Type B pancreatic cell (in vitro differentiated cells): Measurements from ENCODE around the gene MESD. TPM values are rescaled to one million over a fixed set of nuclear protein-coding genes. Genes with fewer than 3 reads are reported as not detected.
"Not testable (repeated sequence)": the region's sequence is repeated elsewhere in the genome, so short reads cannot be mapped to it uniquely, and the experiment has no call there.

Source experiments
- DNase-seq: peaks from one replicate; pipeline ENCODE4 v3.0.0; 2021; ENCODE audit warnings: mixed read lengths; ENCODE audit not compliant: unreplicated experiment; ENCODE audit errors: extremely low spot score
- H3K27ac Mint-ChIP-seq: 2 replicates; pipeline ENCODE4 v1.8.0; 2021; ENCODE audit warnings: mild to moderate bottlenecking, mixed read lengths
- H3K27me3 Mint-ChIP-seq: 2 replicates; pipeline ENCODE4 v1.8.0; 2021; ENCODE audit warnings: mixed read lengths
- H3K36me3 Mint-ChIP-seq: 2 replicates; pipeline ENCODE4 v1.8.0; 2021; ENCODE audit warnings: mixed read lengths
- H3K4me1 Mint-ChIP-seq: one replicate; pipeline ENCODE4 v1.8.0; 2021; ENCODE audit warnings: mixed read lengths; ENCODE audit not compliant: unreplicated experiment
- H3K4me3 Mint-ChIP-seq: 2 replicates; pipeline ENCODE4 v1.8.0; 2021; ENCODE audit warnings: mild to moderate bottlenecking, mixed read lengths
- H3K9me3 Mint-ChIP-seq: 2 replicates; pipeline ENCODE4 v1.8.0; 2021; ENCODE audit warnings: mixed read lengths
- CTCF ChIP-seq: fragments of 200-600 bp; sonication (generic); conservative IDR thresholded peaks from 2 replicates; pipeline ENCODE4 v1.5.0; 2021; ENCODE audit warnings: antibody characterized with exemption, mild to moderate bottlenecking
- total RNA-seq: library from RNA; stranded (reverse); gene quantifications from 2 replicates; pipeline ENCODE4 v1.2.1, GENCODE V29; 2021; ENCODE audit warnings: low replicate concordance

MESD gene
- total RNA-seq, 1 donor from 2014 or later = 36.6 TPM

GRCh38 chr15:80967991-80968510 lies 21.6 kb downstream of the MESD start:
- Mint-ChIP-seq H3K36me3 (peaks cover 23% of the 10 kb centered on the region), H3K27ac (no peak overlapping the region), H3K4me3 (no peak overlapping the region), H3K4me1 (peaks cover 11% of the 10 kb centered on the region), H3K9me3 (no peaks in the 10 kb centered on the region), H3K27me3 (no peaks in the 10 kb centered on the region)
- no peak for DNase-seq
- TF ChIP-seq CTCF = no peak

- no peak for DNase-seq
- H3K9me3 Mint-ChIP-seq = no peaks in the 10 kb centered on the region
- H3K27me3 Mint-ChIP-seq = no peaks in the 10 kb centered on the region
- peaks cover 11% of the 10 kb centered on the region for H3K4me1 Mint-ChIP-seq
- peaks cover 27% of the 10 kb centered on the region for H3K36me3 Mint-ChIP-seq
- peak overlapping the region; percentile 28 for H3K4me3 Mint-ChIP-seq
- no peak for TF ChIP-seq CTCF
- peak overlapping the region; percentile 59 for H3K27ac Mint-ChIP-seq
Observed at GRCh38 chr15:80967451-80967850, 22.2 kb downstream of the MESD start.

- no peaks in the 10 kb centered on the region for H3K9me3 Mint-ChIP-seq
- H3K27ac Mint-ChIP-seq = no peak overlapping the region
- H3K4me1 Mint-ChIP-seq = peaks cover 11% of the 10 kb centered on the region
- DNase-seq = no peak
- TF ChIP-seq CTCF = no peak
- no peaks in the 10 kb centered on the region for H3K27me3 Mint-ChIP-seq
- peaks cover 26% of the 10 kb centered on the region for H3K36me3 Mint-ChIP-seq
- no peak overlapping the region for H3K4me3 Mint-ChIP-seq
Observed at GRCh38 chr15:80966431-80967197, 23.0 kb downstream of the MESD start.

GRCh38 chr15:80965454-80965853 lies 24.2 kb downstream of the MESD start:
- H3K9me3 Mint-ChIP-seq, H3K4me3 Mint-ChIP-seq, H3K4me1 Mint-ChIP-seq, H3K27ac Mint-ChIP-seq, H3K27me3 Mint-ChIP-seq, DNase-seq: not testable (repeated sequence)
- peaks cover 33% of the 10 kb centered on the region for H3K36me3 Mint-ChIP-seq

- Mint-ChIP-seq H3K4me3 (no peak overlapping the region), H3K27ac (no peak overlapping the region), H3K36me3 (peaks cover 32% of the 10 kb centered on the region), H3K27me3 (no peaks in the 10 kb centered on the region), H3K4me1 (peaks cover 1% of the 10 kb centered on the region), H3K9me3 (no peaks in the 10 kb centered on the region)
- TF ChIP-seq CTCF = no peak
- peak; percentile 29 for DNase-seq
Observed at GRCh38 chr15:80958818-80959495, 30.7 kb downstream of the MESD start.

- TF ChIP-seq CTCF = no peak
- Mint-ChIP-seq H3K4me1 (peaks cover 11% of the 10 kb centered on the region), H3K27ac (no peak overlapping the region), H3K36me3 (peaks cover 35% of the 10 kb centered on the region), H3K4me3 (no peak overlapping the region), H3K9me3 (no peaks in the 10 kb centered on the region), H3K27me3 (no peaks in the 10 kb centered on the region)
- no peak for DNase-seq
Observed at GRCh38 chr15:80957976-80958375, 31.6 kb downstream of the MESD start.
